H1 (cell line): ENCODE data around the gene BRSK2. TPM values are rescaled to one million over a fixed set of nuclear protein-coding genes. Genes with fewer than 3 reads are reported as not detected.

Source experiments
- CTCF ChIA-PET: fragments of 300-600 bp; sonication (Branson Sonifier 250); formaldehyde crosslinking; loops from one replicate; lab custom pipeline; 2021; ENCODE audit not compliant: partially characterized antibody; lab: Charles Lee
- POLR2A ChIA-PET: fragments of 300-600 bp; sonication (Branson Sonifier 250); formaldehyde crosslinking; loops from one replicate; lab custom pipeline; 2021; ENCODE audit warnings: inconsistent platforms; ENCODE audit not compliant: partially characterized antibody; lab: Charles Lee
- DNase-seq, 2 experiments: peaks; one replicate each; pipeline versions ENCODE4 v3.0.0 to v3.0.0-alpha.2; 2010 to 2022; ENCODE audit warnings: low spot score in 2 of 2, low read depth in 1 of 2, mixed read lengths in 1 of 2
- FAIRE-seq: peaks from 2 replicates; lab custom pipeline; 2011; peaks lifted over from hg19 to GRCh38; lab: Jason Lieb, UNC
- H2AFZ ChIP-seq: 2 replicates; pipeline ENCODE4 v1.8.1; 2012; ENCODE audit warnings: low read length, inconsistent platforms
- H2AK5ac ChIP-seq: 2 replicates; pipeline ENCODE4 v1.6.1; 2013; ENCODE audit warnings: low read depth, low read length
- H2BK120ac ChIP-seq: replicated peaks from 2 replicates; pipeline ENCODE3; 2013; ENCODE audit warnings: low read depth, low read length, inconsistent platforms
- H2BK12ac ChIP-seq: 2 replicates; pipeline ENCODE4 v1.6.1; 2013; ENCODE audit warnings: low read depth, low read length
- H2BK15ac ChIP-seq: 2 replicates; pipeline ENCODE4 v1.6.1; 2013; ENCODE audit warnings: low read length
- H2BK20ac ChIP-seq: 2 replicates; pipeline ENCODE4 v1.6.1; 2013; ENCODE audit warnings: low read length
- H2BK5ac ChIP-seq: 2 replicates; pipeline ENCODE4 v1.6.1; 2013; ENCODE audit warnings: low read depth, low read length
- H3K14ac ChIP-seq: 2 replicates; pipeline ENCODE4 v1.6.1; 2013; ENCODE audit warnings: inconsistent platforms; ENCODE audit not compliant: insufficient read length
- H3K18ac ChIP-seq: 2 replicates; pipeline ENCODE4 v1.6.1; 2013; ENCODE audit warnings: low read length; ENCODE audit errors: extremely low read depth
- H3K23ac ChIP-seq: 2 replicates; pipeline ENCODE4 v1.6.1; 2013; ENCODE audit warnings: inconsistent platforms; ENCODE audit not compliant: insufficient read length
- H3K23me2 ChIP-seq: 2 replicates; pipeline ENCODE4 v1.6.1; 2013; ENCODE audit warnings: low read depth, low read length
- H3K27ac ChIP-seq: 2 replicates; pipeline ENCODE4 v1.6.1; 2011; ENCODE audit warnings: low read depth, low read length, inconsistent platforms
- H3K27me3 ChIP-seq, 4 experiments: replicated peaks in 1 of 4; 1 replicate in 1 of 4; 2 replicates in 3 of 4; pipeline versions ENCODE4 v1.6.1 to v1.8.1; 2011 to 2013; ENCODE audit warnings: low read length in 3 of 4, mild to moderate bottlenecking in 3 of 4, inconsistent platforms in 2 of 4, mixed read lengths in 2 of 4, moderate library complexity in 1 of 4; ENCODE audit not compliant: control insufficient read depth in 3 of 4, insufficient read depth in 3 of 4; ENCODE audit errors: extremely low read depth in 1 of 4
- H3K36me3 ChIP-seq, 4 experiments: 2 replicates each; pipeline versions ENCODE4 v1.6.1 to v1.8.1; 2011 to 2013; ENCODE audit warnings: mild to moderate bottlenecking in 4 of 4, low read length in 3 of 4, moderate library complexity in 2 of 4, control low read depth in 1 of 4, inconsistent platforms in 1 of 4; ENCODE audit not compliant: insufficient read depth in 4 of 4, control insufficient read depth in 2 of 4
- H3K4ac ChIP-seq: replicated peaks from 2 replicates; pipeline ENCODE3; 2013; ENCODE audit warnings: low read length, low read depth, mixed read lengths, inconsistent platforms; ENCODE audit not compliant: insufficient read length
- H3K4me1 ChIP-seq, 4 experiments: replicated peaks in 1 of 4; 1 replicate in 1 of 4; 2 replicates in 3 of 4; pipeline versions ENCODE4 v1.6.1 to v1.8.1; 2011 to 2013; ENCODE audit warnings: low read length in 3 of 4, inconsistent platforms in 2 of 4, mixed read lengths in 1 of 4; ENCODE audit not compliant: insufficient read depth in 4 of 4, control insufficient read depth in 3 of 4
- H3K4me2 ChIP-seq, 2 experiments: 2 replicates each; pipeline versions ENCODE4 v1.6.1 to v1.8.1; 2011 to 2013; ENCODE audit warnings: low read depth in 2 of 2, low read length in 2 of 2, control low read depth in 1 of 2, inconsistent platforms in 1 of 2, mild to moderate bottlenecking in 1 of 2; ENCODE audit not compliant: insufficient read depth in 1 of 2
- H3K4me3 ChIP-seq, 4 experiments: fragments of 200-600, 300-600 bp in 1 of 4; sonication (generic), shearing (Covaris generic), sonication (Bioruptor Twin) in 1 of 4; 2 replicates each; pipeline versions ENCODE4 v1.5.1 to v1.8.1; 2011 to 2016; ENCODE audit warnings: low read length in 4 of 4, low read depth in 3 of 4, control low read depth in 2 of 4, inconsistent platforms in 2 of 4, mild to moderate bottlenecking in 2 of 4, mixed read lengths in 1 of 4, moderate library complexity in 1 of 4; ENCODE audit not compliant: insufficient read depth in 2 of 4; ENCODE audit errors: extremely low read depth in 1 of 4
- H3K56ac ChIP-seq: replicated peaks from 2 replicates; pipeline ENCODE3; 2013; ENCODE audit warnings: low read depth, mild to moderate bottlenecking, mixed read lengths, low read length, inconsistent platforms; ENCODE audit not compliant: insufficient read length
- H3K79me1 ChIP-seq: 2 replicates; pipeline ENCODE4 v1.6.1; 2013; ENCODE audit warnings: low read depth, low read length, control low read depth
- H3K79me2 ChIP-seq, 2 experiments: 2 replicates each; pipeline versions ENCODE4 v1.6.1 to v1.8.1; 2012 to 2013; ENCODE audit warnings: low read length in 2 of 2, mild to moderate bottlenecking in 2 of 2, inconsistent platforms in 1 of 2; ENCODE audit not compliant: insufficient read depth in 2 of 2, control insufficient read depth in 1 of 2
- H3K9ac ChIP-seq, 4 experiments: replicated peaks in 1 of 4; 1 replicate in 1 of 4; 2 replicates in 3 of 4; pipeline versions ENCODE4 v1.6.1 to v1.8.1; 2011 to 2013; ENCODE audit warnings: low read depth in 3 of 4, low read length in 3 of 4, control low read depth in 2 of 4, mild to moderate bottlenecking in 2 of 4, moderate library complexity in 2 of 4, inconsistent platforms in 1 of 4; ENCODE audit errors: extremely low read depth in 1 of 4
- H3K9me3 ChIP-seq, 2 experiments: 2 replicates each; pipeline versions ENCODE4 v1.6.1 to v1.8.1; 2012 to 2013; ENCODE audit warnings: mild to moderate bottlenecking in 2 of 2, moderate library complexity in 2 of 2, control low read depth in 1 of 2, inconsistent platforms in 1 of 2, low read depth in 1 of 2, low read length in 1 of 2, mixed read lengths in 1 of 2; ENCODE audit not compliant: insufficient read depth in 2 of 2
- H4K20me1 ChIP-seq, 2 experiments: replicated peaks in 1 of 2; 2 replicates each; pipeline versions ENCODE3 to v1.8.1; 2011 to 2013; ENCODE audit warnings: inconsistent platforms in 2 of 2, low read length in 2 of 2, mild to moderate bottlenecking in 1 of 2; ENCODE audit not compliant: insufficient read depth in 2 of 2, control insufficient read depth in 1 of 2
- H4K5ac ChIP-seq: 2 replicates; pipeline ENCODE4 v1.6.1; 2013; ENCODE audit warnings: low read length, low read depth, mixed read lengths, inconsistent platforms; ENCODE audit not compliant: insufficient read length
- H4K8ac ChIP-seq: 2 replicates; pipeline ENCODE4 v1.8.0; 2013; ENCODE audit warnings: mild to moderate bottlenecking, moderate library complexity, low read length, inconsistent platforms; ENCODE audit not compliant: insufficient read depth; ENCODE audit errors: extremely low read depth
- H4K91ac ChIP-seq: replicated peaks from 2 replicates; pipeline ENCODE3; 2013; ENCODE audit warnings: low read length, mixed read lengths, inconsistent platforms; ENCODE audit not compliant: insufficient read length
- BRCA1 ChIP-seq: IDR thresholded peaks from 2 replicates; pipeline ENCODE4 v1.6.1; 2012; ENCODE audit warnings: low read depth, low read length, improper control_type of control experiment
- EZH2 ChIP-seq: fragments of 200-600 bp; sonication (generic); IDR thresholded peaks from 2 replicates; pipeline ENCODE4 v1.7.1; 2012; ENCODE audit warnings: low read depth, mild to moderate bottlenecking, moderate library complexity, low read length, inconsistent platforms; ENCODE audit not compliant: severe bottlenecking
- GABPA ChIP-seq: IDR thresholded peaks from 2 replicates; pipeline ENCODE4 v1.6.1; 2011; ENCODE audit warnings: mild to moderate bottlenecking, low read length, moderate library complexity, borderline replicate concordance; ENCODE audit not compliant: insufficient read depth
- JUN ChIP-seq: IDR thresholded peaks from 2 replicates; pipeline ENCODE4 v1.6.1; 2011; ENCODE audit warnings: low read depth, mild to moderate bottlenecking, improper control_type of control experiment, low read length
- KDM4A ChIP-seq: IDR thresholded peaks from one replicate; pipeline ENCODE4 v1.7.1; 2012; ENCODE audit warnings: low read depth, mild to moderate bottlenecking, moderate library complexity, low read length, inconsistent platforms; ENCODE audit not compliant: severe bottlenecking
- POLR2A ChIP-seq, 2 experiments: IDR thresholded peaks; 1 replicate in 1 of 2; 2 replicates in 1 of 2; pipeline ENCODE4 v1.6.1; 2011; ENCODE audit warnings: low read depth in 2 of 2, low read length in 2 of 2, mild to moderate bottlenecking in 2 of 2; ENCODE audit errors: control extremely low read depth in 1 of 2
- POLR2AphosphoS5 ChIP-seq: IDR thresholded peaks from 2 replicates; pipeline ENCODE4 v1.6.1; 2011; ENCODE audit warnings: low read depth, low read length
- POU5F1 ChIP-seq: IDR thresholded peaks from 2 replicates; pipeline ENCODE4 v1.6.1; 2011; ENCODE audit warnings: low read depth, mild to moderate bottlenecking, low read length, moderate library complexity
- RAD21 ChIP-seq, 2 experiments: IDR thresholded peaks in 1 of 2; conservative IDR thresholded peaks in 1 of 2; 2 replicates each; pipeline ENCODE4 v1.6.1; 2011; ENCODE audit warnings: low read depth in 2 of 2, low read length in 2 of 2, improper control_type of control experiment in 1 of 2, inconsistent platforms in 1 of 2, mild to moderate bottlenecking in 1 of 2, moderate library complexity in 1 of 2
- SAP30 ChIP-seq: fragments of 300-600 bp; sonication (generic); IDR thresholded peaks from 2 replicates; pipeline ENCODE4 v1.7.1; 2012; ENCODE audit warnings: low read length, moderate library complexity, mild to moderate bottlenecking, inconsistent platforms; ENCODE audit not compliant: insufficient read depth, insufficient replicate concordance
- SP4 ChIP-seq: IDR thresholded peaks from 2 replicates; pipeline ENCODE4 v1.6.1; 2012; ENCODE audit warnings: low read length, inconsistent platforms
- TAF1 ChIP-seq: IDR thresholded peaks from 2 replicates; pipeline ENCODE4 v1.6.1; 2011; ENCODE audit warnings: mild to moderate bottlenecking, low read depth, low read length
- WGBS, 2 experiments: shearing (Covaris generic) in 1 of 2; methylation state at CpG; one replicate each; pipeline versions ENCODE4 v1.1.6 to v1.1.7; 2013 to 2015; ENCODE audit warnings: low lambda C conversion rate in 2 of 2, mixed read lengths in 2 of 2, inconsistent platforms in 1 of 2, low coverage in 1 of 2, missing lambda C conversion rate in 1 of 2; ENCODE audit not compliant: insufficient replicate concordance in 2 of 2, insufficient coverage in 1 of 2, insufficient read length in 1 of 2; ENCODE audit errors: extremely low coverage in 1 of 2, missing lambda C conversion rate in 1 of 2; 5-methylcytosine and 5-hydroxymethylcytosine counted together
- polyA plus RNA-seq, 7 experiments: library from polyadenylated mRNA; depleted of rRNA in 3 of 7; stranded (reverse) in 5 of 7; unstranded in 2 of 7; fragments of >200 nt in 5 of 7; fragments of 200-250 nt in 2 of 7; gene quantifications; 1 replicate in 5 of 7; 2 replicates in 1 of 7; 4 replicates in 1 of 7; pipeline versions ENCODE4 v1.2.1 to v1.2.3, GENCODE V29; 2011 to 2013; ENCODE audit warnings: missing spikeins in 2 of 7, mixed read lengths in 2 of 7
- total RNA-seq: library from RNA; stranded (reverse); fragmentation: NEBNext Ultra II Directional; extraction: Animal tissue kit (Norgen Biotek cat#: 25700); gene quantifications from 2 replicates; pipeline ENCODE4 v1.2.1, GENCODE V29; 2021
- TF ChIP-seq, protein P1 (sequence below): IDR thresholded peaks from 2 replicates; pipeline ENCODE4 v1.6.1; 2012; ENCODE audit warnings: inconsistent platforms

Gene BRSK2
- total and polyA plus RNA-seq, 2 of the 8 experiments (the other 6 are each of a cell fraction or from before 2014, with no cell fraction given) = 17.3 to 27.1 TPM

DNA sequence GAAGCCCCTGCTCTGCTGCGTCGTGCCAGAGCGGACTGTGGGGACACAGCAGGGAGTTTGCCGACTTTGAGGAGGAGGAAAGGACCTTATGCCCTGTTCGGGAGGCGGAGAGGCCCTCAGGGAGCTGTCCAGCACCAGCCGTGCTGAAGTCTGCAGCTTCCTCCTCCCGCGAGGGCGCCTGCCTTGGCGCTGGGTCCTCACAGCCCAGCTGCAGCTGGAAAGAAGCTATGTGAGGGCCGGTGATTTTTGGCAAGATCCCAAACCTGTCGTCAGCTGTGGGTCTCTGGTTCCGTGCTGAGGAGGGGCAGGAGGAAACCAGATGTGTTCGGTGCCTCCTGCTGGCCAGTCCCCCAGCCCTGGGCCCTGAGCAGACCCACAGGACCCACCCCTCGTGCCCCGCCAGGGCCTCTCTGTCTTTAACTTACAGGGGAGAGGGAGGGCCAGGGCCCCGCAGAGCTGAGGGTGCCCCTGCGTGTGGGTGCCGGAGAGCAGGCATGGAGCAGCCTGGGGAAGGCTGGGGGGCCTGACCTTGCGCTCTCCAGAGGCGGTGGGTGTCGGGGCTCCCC, 12.0 kb downstream of the BRSK2 start:
- Histone ChIP-seq H3K27me3 (no peaks in the 10 kb centered on the region), H4K91ac (no peak overlapping the region), H3K56ac (no peak overlapping the region), H3K14ac (no peak overlapping the region), H3K27ac (no peak overlapping the region), H2BK20ac (no peak overlapping the region), H3K79me1 (peaks cover 26% of the 10 kb centered on the region), H2BK120ac (no peak overlapping the region), H4K8ac (no peak overlapping the region), H4K5ac (no peak overlapping the region), H3K9me3 (no peaks in the 10 kb centered on the region), H4K20me1 (peaks cover 28 to 63% of the 10 kb centered on the region in 2 experiments), H3K18ac (no peak overlapping the region), H3K4me2 (no peak overlapping the region), H3K23me2 (no peaks in the 10 kb centered on the region), H3K36me3 (no peaks in the 10 kb centered on the region), H3K79me2 (peaks cover 5 to 27% of the 10 kb centered on the region in 2 experiments; a peak in 2 of 4 replicates), H3K4me3 (no peak overlapping the region), H2BK15ac (no peak overlapping the region), H3K4me1 (peaks cover 0 to 2% (median 0%) of the 10 kb centered on the region in 4 experiments; a peak in 1 of 7 replicates), H2BK12ac (no peak overlapping the region), H3K4ac (no peak overlapping the region), H3K9ac (no peak overlapping the region), H3K23ac (no peak overlapping the region), H2BK5ac (no peak overlapping the region), H2AFZ (no peak overlapping the region), H2AK5ac (no peak overlapping the region)
- POLR2A ChIA-PET = interaction anchor here (0.9 kb wide), 1 partner anchor 11 kb away, joined by 6 read pairs; no protein-coding TSS in a partner anchor
- FAIRE-seq = no peak
- WGBS, 2 experiments = 52% methylated on average over 14 of the region's 23 CpGs; no CpG with 5 or more reads in 1 of the 2 experiments
- DNase-seq = peak in 1 of 2 experiments; percentile 92
- CTCF ChIA-PET = interaction anchor here (0.7 to 1.5 kb wide), 7 partner anchors 21 to 174 kb away, joined by 3 to 7 read pairs (median 3); no protein-coding TSS in a partner anchor
- TF ChIP-seq POLR2AphosphoS5 (no peak), JUN (no peak), POLR2A (IDR thresholded peaks at IDR 0.05; ENCODE audit: control extremely low read depth in 1 of 2, low read depth in 2 of 2, low read length in 2 of 2) (no peak), RAD21 (IDR thresholded peaks at IDR 0.05 in 1 of 2, conservative IDR thresholded peaks at IDR 0.05 in 1 of 2; ENCODE audit: low read depth in 2 of 2, low read length in 2 of 2) (peak in 1 of 2 experiments; percentile 7; a peak in 2 of 4 replicates), SP4 (no peak), TAF1 (no peak), POU5F1 (no peak), EZH2 (no peak), GABPA (peak; percentile 89), SAP30 (peak; percentile 69), KDM4A (no peak), BRCA1 (no peak)
- TF ChIP-seq, protein P1, sequence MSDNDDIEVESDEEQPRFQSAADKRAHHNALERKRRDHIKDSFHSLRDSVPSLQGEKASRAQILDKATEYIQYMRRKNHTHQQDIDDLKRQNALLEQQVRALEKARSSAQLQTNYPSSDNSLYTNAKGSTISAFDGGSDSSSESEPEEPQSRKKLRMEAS = 0 out of 2 replicates have a peak, but pooled peaks have one; percentile 31
